ENCODE data around the gene FBXL7. TPM values are rescaled to one million over a fixed set of nuclear protein-coding genes. Genes with fewer than 3 reads are reported as not detected.

The FBXL7 gene
- total RNA-seq, 1 donor from 2014 or later: 70.7 TPM

GRCh38 chr5:15746833-15747232, 246.9 kb downstream of the FBXL7 start:
- DNase-seq (ENCODE audit: low spot score in 2 of 2, unreplicated experiment in 2 of 2): no peak
- TF ChIP-seq CTCF (IDR thresholded peaks at IDR 0.05; ENCODE audit: unreplicated experiment): no peak
- Mint-ChIP-seq H3K27me3 (ENCODE audit: low read depth) (no peaks in the 10 kb centered on the region), H3K4me1 (peaks cover 22% of the 10 kb centered on the region), H3K4me3 (no peak overlapping the region), H3K36me3 (peaks cover 14% of the 10 kb centered on the region), H3K9me3 (peaks cover 20% of the 10 kb centered on the region), H3K27ac (peak overlapping the region; percentile 37)

- no peak overlapping the region for H3K4me3 Mint-ChIP-seq
Observed at GRCh38 chr5:15748266-15748665, 248.3 kb downstream of the FBXL7 start.

GRCh38 chr5:15752663-15753285, 252.8 kb downstream of the FBXL7 start:
- H3K36me3 Mint-ChIP-seq: peaks cover 10% of the 10 kb centered on the region
- peak overlapping the region; percentile 84 for H3K27ac Mint-ChIP-seq
- TF ChIP-seq CTCF (IDR thresholded peaks at IDR 0.05; ENCODE audit: unreplicated experiment): no peak
- peak overlapping the region; percentile 56 for H3K4me3 Mint-ChIP-seq
- DNase-seq (ENCODE audit: low spot score in 2 of 2, unreplicated experiment in 2 of 2): no peak
- H3K9me3 Mint-ChIP-seq: peaks cover 10% of the 10 kb centered on the region
- H3K27me3 Mint-ChIP-seq (ENCODE audit: low read depth): no peaks in the 10 kb centered on the region
- peaks cover 39% of the 10 kb centered on the region for H3K4me1 Mint-ChIP-seq

More at GRCh38 chr5:15748266-15748665, 248.3 kb downstream of the FBXL7 start:
- DNase-seq (ENCODE audit: low spot score in 2 of 2, unreplicated experiment in 2 of 2): no peak
- Mint-ChIP-seq H3K27me3 (ENCODE audit: low read depth) (no peaks in the 10 kb centered on the region), H3K36me3 (peaks cover 7% of the 10 kb centered on the region), H3K27ac (peak overlapping the region; percentile 2), H3K9me3 (peaks cover 13% of the 10 kb centered on the region), H3K4me1 (peaks cover 29% of the 10 kb centered on the region)
- no peak for TF ChIP-seq CTCF (IDR thresholded peaks at IDR 0.05; ENCODE audit: unreplicated experiment)

- Mint-ChIP-seq H3K4me1 (peaks cover 44% of the 10 kb centered on the region), H3K27me3 (ENCODE audit: low read depth) (no peaks in the 10 kb centered on the region), H3K27ac (no peak overlapping the region), H3K36me3 (peaks cover 10% of the 10 kb centered on the region), H3K4me3 (no peak overlapping the region), H3K9me3 (peaks cover 10% of the 10 kb centered on the region)
- TF ChIP-seq CTCF (IDR thresholded peaks at IDR 0.05; ENCODE audit: unreplicated experiment): no peak
- DNase-seq (ENCODE audit: low spot score in 2 of 2, unreplicated experiment in 2 of 2): no peak
Observed at GRCh38 chr5:15753752-15754151, 253.8 kb downstream of the FBXL7 start.

- no peak for DNase-seq (ENCODE audit: low spot score in 2 of 2, unreplicated experiment in 2 of 2)
- Mint-ChIP-seq H3K4me3 (no peak overlapping the region), H3K27ac (peak overlapping the region; percentile 95), H3K27me3 (ENCODE audit: low read depth) (no peaks in the 10 kb centered on the region), H3K4me1 (peaks cover 40% of the 10 kb centered on the region), H3K9me3 (peaks cover 10% of the 10 kb centered on the region), H3K36me3 (peaks cover 10% of the 10 kb centered on the region)
- TF ChIP-seq CTCF (IDR thresholded peaks at IDR 0.05; ENCODE audit: unreplicated experiment): no peak
Observed at GRCh38 chr5:15757103-15757502, 257.1 kb downstream of the FBXL7 start.

Measured in mesothelial cell of epicardium (in vitro differentiated cells).